Parathyroid adenoma (tissue), 2 donors: ENCODE results near the gene CCNH.

Source experiments
- H2AFZ ChIP-seq: fragments of 300-600 bp; sonication (generic); one replicate; pipeline ENCODE4 v1.7.0; 2017; ENCODE audit warnings: antibody characterized with exemption, mild to moderate bottlenecking
- H3K27ac ChIP-seq: fragments of 300-600 bp; sonication (generic); one replicate; pipeline ENCODE4 v1.7.0; 2017
- H3K27me3 ChIP-seq: fragments of 300-600 bp; sonication (generic); one replicate; pipeline ENCODE4 v1.7.0; 2017; ENCODE audit warnings: low read length; ENCODE audit not compliant: control insufficient read depth, insufficient read depth
- H3K36me3 ChIP-seq: fragments of 300-600 bp; sonication (generic); one replicate; pipeline ENCODE4 v1.7.0; 2017; ENCODE audit warnings: low read length; ENCODE audit not compliant: control insufficient read depth, insufficient read depth
- H3K4me1 ChIP-seq: fragments of 300-600 bp; sonication (generic); one replicate; pipeline ENCODE4 v1.7.0; 2017; ENCODE audit warnings: control low read depth
- H3K4me2 ChIP-seq: fragments of 300-600 bp; sonication (generic); one replicate; pipeline ENCODE4 v1.7.0; 2017; ENCODE audit warnings: low read length
- H3K4me3 ChIP-seq: fragments of 300-600 bp; sonication (generic); one replicate; pipeline ENCODE4 v1.7.0; 2017; ENCODE audit warnings: low read depth, low read length
- H3K79me2 ChIP-seq: fragments of 300-600 bp; sonication (generic); one replicate; pipeline ENCODE4 v1.7.0; 2017; ENCODE audit warnings: control low read depth
- H3K9ac ChIP-seq: fragments of 300-600 bp; sonication (generic); one replicate; pipeline ENCODE4 v1.7.0; 2017; ENCODE audit warnings: mild to moderate bottlenecking
- H3K9me3 ChIP-seq: fragments of 300-600 bp; sonication (generic); one replicate; pipeline ENCODE4 v1.7.0; 2017; ENCODE audit warnings: low read length; ENCODE audit not compliant: control insufficient read depth
- CTCF ChIP-seq: fragments of 300-600 bp; sonication (generic); IDR thresholded peaks from one replicate; pipeline ENCODE4 v1.7.0; 2017; ENCODE audit warnings: antibody characterized with exemption, mild to moderate bottlenecking
- donor health status: primary hyperparathyroidism.

CCNH gene

GRCh38 chr5:87389296-87390034 is 23.3 kb downstream of the CCNH start:
- Histone ChIP-seq H3K27me3 (no peaks in the 10 kb centered on the region), H3K36me3 (no peaks in the 10 kb centered on the region), H3K4me1 (peaks cover 3% of the 10 kb centered on the region), H3K4me3 (no peak overlapping the region), H3K79me2 (no peaks in the 10 kb centered on the region), H3K9me3 (no peaks in the 10 kb centered on the region), H2AFZ (no peak overlapping the region), H3K27ac (no peak overlapping the region), H3K4me2 (no peak overlapping the region), H3K9ac (no peak overlapping the region)
- TF ChIP-seq CTCF, result no peak

- Histone ChIP-seq H3K27me3 (no peaks in the 10 kb centered on the region), H3K4me2 (no peak overlapping the region), H3K79me2 (no peaks in the 10 kb centered on the region), H2AFZ (no peak overlapping the region), H3K36me3 (no peaks in the 10 kb centered on the region), H3K9ac (no peak overlapping the region), H3K9me3 (no peaks in the 10 kb centered on the region), H3K4me1 (peaks cover 3% of the 10 kb centered on the region), H3K4me3 (no peak overlapping the region), H3K27ac (no peak overlapping the region)
- no peak for TF ChIP-seq CTCF
Observed at GRCh38 chr5:87388129-87388528, 24.6 kb downstream of the CCNH start.

GRCh38 chr5:87385802-87386201 is 26.9 kb downstream of the CCNH start:
- Histone ChIP-seq H3K4me2 (no peak overlapping the region), H3K9me3 (no peaks in the 10 kb centered on the region), H2AFZ (no peak overlapping the region), H3K4me1 (peaks cover 1% of the 10 kb centered on the region), H3K9ac (no peak overlapping the region), H3K27ac (no peak overlapping the region), H3K79me2 (no peaks in the 10 kb centered on the region), H3K36me3 (no peaks in the 10 kb centered on the region), H3K27me3 (no peaks in the 10 kb centered on the region), H3K4me3 (no peak overlapping the region)
- no peak for TF ChIP-seq CTCF

GRCh38 chr5:87383216-87383615 is 29.5 kb downstream of the CCNH start:
- no peak for TF ChIP-seq CTCF
- Histone ChIP-seq H3K4me2 (no peak overlapping the region), H3K9ac (no peak overlapping the region), H3K79me2 (no peaks in the 10 kb centered on the region), H3K36me3 (peaks cover 3% of the 10 kb centered on the region), H3K4me3 (no peak overlapping the region), H3K9me3 (no peaks in the 10 kb centered on the region), H3K4me1 (no peaks in the 10 kb centered on the region), H3K27me3 (no peaks in the 10 kb centered on the region), H3K27ac (no peak overlapping the region), H2AFZ (no peak overlapping the region)

GRCh38 chr5:87382224-87382623 is 30.5 kb downstream of the CCNH start:
- Histone ChIP-seq H3K9me3 (no peaks in the 10 kb centered on the region), H3K36me3 (peaks cover 3% of the 10 kb centered on the region), H3K4me1 (no peaks in the 10 kb centered on the region), H3K9ac (no peak overlapping the region), H3K4me3 (no peak overlapping the region), H3K4me2 (no peak overlapping the region), H3K79me2 (no peaks in the 10 kb centered on the region), H3K27ac (no peak overlapping the region), H2AFZ (no peak overlapping the region), H3K27me3 (no peaks in the 10 kb centered on the region)
- no peak for TF ChIP-seq CTCF
